GM23248 (cell line): Measurements from ENCODE around the gene CRY2.

Source experiments
- EZH2 ChIP-seq: fragments of 200-600 bp; sonication (generic); IDR thresholded peaks from 2 replicates; pipeline ENCODE4 v1.6.1; 2018; ENCODE audit warnings: antibody characterized with exemption, mild to moderate bottlenecking; ENCODE audit not compliant: insufficient read depth, poor library complexity, severe bottlenecking
- EZH2phosphoT487 ChIP-seq: fragments of 200-600 bp; sonication (generic); IDR thresholded peaks from 2 replicates; pipeline ENCODE4 v1.6.1; 2018; ENCODE audit warnings: antibody characterized with exemption, moderate library complexity, mild to moderate bottlenecking, low read depth; ENCODE audit not compliant: insufficient read depth

GRCh38 chr11:45879803-45880686 is 32.8 kb downstream of the CRY2 start:
- no peak for TF ChIP-seq EZH2
- TF ChIP-seq EZH2phosphoT487, result no peak
